H1 (cell line): ENCODE results near the gene REELD1. TPM values are rescaled to one million over a fixed set of nuclear protein-coding genes. Genes with fewer than 3 reads are reported as not detected.

ENCODE experiments used
- CTCF ChIA-PET: fragments of 300-600 bp; sonication (Branson Sonifier 250); formaldehyde crosslinking; loops from one replicate; lab custom pipeline; 2021; ENCODE audit not compliant: partially characterized antibody; lab: Charles Lee
- POLR2A ChIA-PET: fragments of 300-600 bp; sonication (Branson Sonifier 250); formaldehyde crosslinking; loops from one replicate; lab custom pipeline; 2021; ENCODE audit warnings: inconsistent platforms; ENCODE audit not compliant: partially characterized antibody; lab: Charles Lee
- DNase-seq, 2 experiments: peaks; one replicate each; pipeline versions ENCODE4 v3.0.0 to v3.0.0-alpha.2; 2010 to 2022; ENCODE audit warnings: low spot score in 2 of 2, low read depth in 1 of 2, mixed read lengths in 1 of 2
- FAIRE-seq: peaks from 2 replicates; lab custom pipeline; 2011; peaks lifted over from hg19 to GRCh38; lab: Jason Lieb, UNC
- H2AFZ ChIP-seq: 2 replicates; pipeline ENCODE4 v1.8.1; 2012; ENCODE audit warnings: low read length, inconsistent platforms
- H2AK5ac ChIP-seq: 2 replicates; pipeline ENCODE4 v1.6.1; 2013; ENCODE audit warnings: low read depth, low read length
- H2BK120ac ChIP-seq: replicated peaks from 2 replicates; pipeline ENCODE3; 2013; ENCODE audit warnings: low read depth, low read length, inconsistent platforms
- H2BK12ac ChIP-seq: 2 replicates; pipeline ENCODE4 v1.6.1; 2013; ENCODE audit warnings: low read depth, low read length
- H2BK15ac ChIP-seq: 2 replicates; pipeline ENCODE4 v1.6.1; 2013; ENCODE audit warnings: low read length
- H2BK20ac ChIP-seq: 2 replicates; pipeline ENCODE4 v1.6.1; 2013; ENCODE audit warnings: low read length
- H2BK5ac ChIP-seq: 2 replicates; pipeline ENCODE4 v1.6.1; 2013; ENCODE audit warnings: low read depth, low read length
- H3K14ac ChIP-seq: 2 replicates; pipeline ENCODE4 v1.6.1; 2013; ENCODE audit warnings: inconsistent platforms; ENCODE audit not compliant: insufficient read length
- H3K18ac ChIP-seq: 2 replicates; pipeline ENCODE4 v1.6.1; 2013; ENCODE audit warnings: low read length; ENCODE audit errors: extremely low read depth
- H3K23ac ChIP-seq: 2 replicates; pipeline ENCODE4 v1.6.1; 2013; ENCODE audit warnings: inconsistent platforms; ENCODE audit not compliant: insufficient read length
- H3K23me2 ChIP-seq: 2 replicates; pipeline ENCODE4 v1.6.1; 2013; ENCODE audit warnings: low read depth, low read length
- H3K27ac ChIP-seq: 2 replicates; pipeline ENCODE4 v1.6.1; 2011; ENCODE audit warnings: low read depth, low read length, inconsistent platforms
- H3K27me3 ChIP-seq, 4 experiments: replicated peaks in 1 of 4; 1 replicate in 1 of 4; 2 replicates in 3 of 4; pipeline versions ENCODE4 v1.6.1 to v1.8.1; 2011 to 2013; ENCODE audit warnings: low read length in 3 of 4, mild to moderate bottlenecking in 3 of 4, inconsistent platforms in 2 of 4, mixed read lengths in 2 of 4, moderate library complexity in 1 of 4; ENCODE audit not compliant: control insufficient read depth in 3 of 4, insufficient read depth in 3 of 4; ENCODE audit errors: extremely low read depth in 1 of 4
- H3K36me3 ChIP-seq, 4 experiments: 2 replicates each; pipeline versions ENCODE4 v1.6.1 to v1.8.1; 2011 to 2013; ENCODE audit warnings: mild to moderate bottlenecking in 4 of 4, low read length in 3 of 4, moderate library complexity in 2 of 4, control low read depth in 1 of 4, inconsistent platforms in 1 of 4; ENCODE audit not compliant: insufficient read depth in 4 of 4, control insufficient read depth in 2 of 4
- H3K4ac ChIP-seq: replicated peaks from 2 replicates; pipeline ENCODE3; 2013; ENCODE audit warnings: low read length, low read depth, mixed read lengths, inconsistent platforms; ENCODE audit not compliant: insufficient read length
- H3K4me1 ChIP-seq, 4 experiments: replicated peaks in 1 of 4; 1 replicate in 1 of 4; 2 replicates in 3 of 4; pipeline versions ENCODE4 v1.6.1 to v1.8.1; 2011 to 2013; ENCODE audit warnings: low read length in 3 of 4, inconsistent platforms in 2 of 4, mixed read lengths in 1 of 4; ENCODE audit not compliant: insufficient read depth in 4 of 4, control insufficient read depth in 3 of 4
- H3K4me2 ChIP-seq, 2 experiments: 2 replicates each; pipeline versions ENCODE4 v1.6.1 to v1.8.1; 2011 to 2013; ENCODE audit warnings: low read depth in 2 of 2, low read length in 2 of 2, control low read depth in 1 of 2, inconsistent platforms in 1 of 2, mild to moderate bottlenecking in 1 of 2; ENCODE audit not compliant: insufficient read depth in 1 of 2
- H3K4me3 ChIP-seq, 4 experiments: fragments of 200-600, 300-600 bp in 1 of 4; sonication (generic), shearing (Covaris generic), sonication (Bioruptor Twin) in 1 of 4; 2 replicates each; pipeline versions ENCODE4 v1.5.1 to v1.8.1; 2011 to 2016; ENCODE audit warnings: low read length in 4 of 4, low read depth in 3 of 4, control low read depth in 2 of 4, inconsistent platforms in 2 of 4, mild to moderate bottlenecking in 2 of 4, mixed read lengths in 1 of 4, moderate library complexity in 1 of 4; ENCODE audit not compliant: insufficient read depth in 2 of 4; ENCODE audit errors: extremely low read depth in 1 of 4
- H3K56ac ChIP-seq: replicated peaks from 2 replicates; pipeline ENCODE3; 2013; ENCODE audit warnings: low read depth, mild to moderate bottlenecking, mixed read lengths, low read length, inconsistent platforms; ENCODE audit not compliant: insufficient read length
- H3K79me1 ChIP-seq: 2 replicates; pipeline ENCODE4 v1.6.1; 2013; ENCODE audit warnings: low read depth, low read length, control low read depth
- H3K79me2 ChIP-seq, 2 experiments: 2 replicates each; pipeline versions ENCODE4 v1.6.1 to v1.8.1; 2012 to 2013; ENCODE audit warnings: low read length in 2 of 2, mild to moderate bottlenecking in 2 of 2, inconsistent platforms in 1 of 2; ENCODE audit not compliant: insufficient read depth in 2 of 2, control insufficient read depth in 1 of 2
- H3K9ac ChIP-seq, 4 experiments: replicated peaks in 1 of 4; 1 replicate in 1 of 4; 2 replicates in 3 of 4; pipeline versions ENCODE4 v1.6.1 to v1.8.1; 2011 to 2013; ENCODE audit warnings: low read depth in 3 of 4, low read length in 3 of 4, control low read depth in 2 of 4, mild to moderate bottlenecking in 2 of 4, moderate library complexity in 2 of 4, inconsistent platforms in 1 of 4; ENCODE audit errors: extremely low read depth in 1 of 4
- H3K9me3 ChIP-seq, 2 experiments: 2 replicates each; pipeline versions ENCODE4 v1.6.1 to v1.8.1; 2012 to 2013; ENCODE audit warnings: mild to moderate bottlenecking in 2 of 2, moderate library complexity in 2 of 2, control low read depth in 1 of 2, inconsistent platforms in 1 of 2, low read depth in 1 of 2, low read length in 1 of 2, mixed read lengths in 1 of 2; ENCODE audit not compliant: insufficient read depth in 2 of 2
- H4K20me1 ChIP-seq, 2 experiments: replicated peaks in 1 of 2; 2 replicates each; pipeline versions ENCODE3 to v1.8.1; 2011 to 2013; ENCODE audit warnings: inconsistent platforms in 2 of 2, low read length in 2 of 2, mild to moderate bottlenecking in 1 of 2; ENCODE audit not compliant: insufficient read depth in 2 of 2, control insufficient read depth in 1 of 2
- H4K5ac ChIP-seq: 2 replicates; pipeline ENCODE4 v1.6.1; 2013; ENCODE audit warnings: low read length, low read depth, mixed read lengths, inconsistent platforms; ENCODE audit not compliant: insufficient read length
- H4K8ac ChIP-seq: 2 replicates; pipeline ENCODE4 v1.8.0; 2013; ENCODE audit warnings: mild to moderate bottlenecking, moderate library complexity, low read length, inconsistent platforms; ENCODE audit not compliant: insufficient read depth; ENCODE audit errors: extremely low read depth
- H4K91ac ChIP-seq: replicated peaks from 2 replicates; pipeline ENCODE3; 2013; ENCODE audit warnings: low read length, mixed read lengths, inconsistent platforms; ENCODE audit not compliant: insufficient read length
- CHD1 ChIP-seq: IDR thresholded peaks from 2 replicates; pipeline ENCODE4 v1.6.1; 2012; ENCODE audit warnings: low read depth, low read length, improper control_type of control experiment
- KDM4A ChIP-seq: IDR thresholded peaks from one replicate; pipeline ENCODE4 v1.7.1; 2012; ENCODE audit warnings: low read depth, mild to moderate bottlenecking, moderate library complexity, low read length, inconsistent platforms; ENCODE audit not compliant: severe bottlenecking
- MAFK ChIP-seq: IDR thresholded peaks from 2 replicates; pipeline ENCODE4 v1.6.1; 2012; ENCODE audit warnings: low read depth, mild to moderate bottlenecking, improper control_type of control experiment, low read length
- POU5F1 ChIP-seq: IDR thresholded peaks from 2 replicates; pipeline ENCODE4 v1.6.1; 2011; ENCODE audit warnings: low read depth, mild to moderate bottlenecking, low read length, moderate library complexity
- USF2 ChIP-seq: IDR thresholded peaks from 2 replicates; pipeline ENCODE4 v1.6.1; 2011; ENCODE audit warnings: low read length, improper control_type of control experiment
- whole genome bisulfite sequencing, 2 experiments: shearing (Covaris generic) in 1 of 2; methylation state at CpG; one replicate each; pipeline versions ENCODE4 v1.1.6 to v1.1.7; 2013 to 2015; ENCODE audit warnings: low lambda C conversion rate in 2 of 2, mixed read lengths in 2 of 2, inconsistent platforms in 1 of 2, low coverage in 1 of 2, missing lambda C conversion rate in 1 of 2; ENCODE audit not compliant: insufficient replicate concordance in 2 of 2, insufficient coverage in 1 of 2, insufficient read length in 1 of 2; ENCODE audit errors: extremely low coverage in 1 of 2, missing lambda C conversion rate in 1 of 2; 5-methylcytosine and 5-hydroxymethylcytosine counted together
- polyA plus RNA-seq, 7 experiments: library from polyadenylated mRNA; depleted of rRNA in 3 of 7; stranded (reverse) in 5 of 7; unstranded in 2 of 7; fragments of >200 nt in 5 of 7; fragments of 200-250 nt in 2 of 7; gene quantifications; 1 replicate in 5 of 7; 2 replicates in 1 of 7; 4 replicates in 1 of 7; pipeline versions ENCODE4 v1.2.1 to v1.2.3, GENCODE V29; 2011 to 2013; ENCODE audit warnings: missing spikeins in 2 of 7, mixed read lengths in 2 of 7
- total RNA-seq: library from RNA; stranded (reverse); fragmentation: NEBNext Ultra II Directional; extraction: Animal tissue kit (Norgen Biotek cat#: 25700); gene quantifications from 2 replicates; pipeline ENCODE4 v1.2.1, GENCODE V29; 2021

REELD1 gene
- total and polyA plus RNA-seq, 2 of the 8 experiments (the other 6 are each of a cell fraction or from before 2014, with no cell fraction given), result 0.03 TPM; not detected in 1

GRCh38 chr4:146170149-146170548 lies 44.2 kb upstream of the REELD1 start:
- DNase-seq, result no peak
- H3K14ac ChIP-seq, result no peak overlapping the region
- no peak overlapping the region for H3K23ac ChIP-seq
- no peaks in the 10 kb centered on the region for H3K9me3 ChIP-seq
- FAIRE-seq, result no peak
- H3K4me1 ChIP-seq, result no peaks in the 10 kb centered on the region
- H3K27ac ChIP-seq, result no peak overlapping the region
- no peak overlapping the region for H2AK5ac ChIP-seq
- no peak overlapping the region for H2BK20ac ChIP-seq
- H2BK120ac ChIP-seq, result no peak overlapping the region
- H3K36me3 ChIP-seq, result no peaks in the 10 kb centered on the region
- ChIA-PET CTCF (interaction anchor here (1.9 kb wide), 1 partner anchor 13 kb away, joined by 4 read pairs; no protein-coding TSS in a partner anchor), POLR2A (no interaction called here)
- 88% methylated on average over 3 of the region's 3 CpGs; no CpG with 5 or more reads in 1 of the 2 experiments for WGBS, 2 experiments
- no peaks in the 10 kb centered on the region for H3K23me2 ChIP-seq
- H3K79me2 ChIP-seq, result no peaks in the 10 kb centered on the region
- H4K91ac ChIP-seq, result no peak overlapping the region
- H3K56ac ChIP-seq, result no peak overlapping the region
- H4K8ac ChIP-seq, result no peak overlapping the region
- no peaks in the 10 kb centered on the region for H4K20me1 ChIP-seq
- no peak overlapping the region for H3K4ac ChIP-seq
- no peak overlapping the region for H2AFZ ChIP-seq
- no peak overlapping the region for H4K5ac ChIP-seq
- TF ChIP-seq POU5F1 (no peak), USF2 (no peak), KDM4A (no peak), MAFK (no peak), CHD1 (no peak)
- no peaks in the 10 kb centered on the region for H3K27me3 ChIP-seq
- no peak overlapping the region for H2BK5ac ChIP-seq
- no peaks in the 10 kb centered on the region for H3K79me1 ChIP-seq
- H2BK12ac ChIP-seq, result no peak overlapping the region
- no peak overlapping the region for H3K9ac ChIP-seq
- H3K4me2 ChIP-seq, result no peak overlapping the region
- no peak overlapping the region for H2BK15ac ChIP-seq
- no peak overlapping the region for H3K18ac ChIP-seq
- H3K4me3 ChIP-seq, result no peak overlapping the region
